ENCODE data around the gene PPIF. TPM values are rescaled to one million over a fixed set of nuclear protein-coding genes. Genes with fewer than 3 reads are reported as not detected.

Gene PPIF
- total RNA-seq, 2 donors from 2014 or later = 19.2 to 67.9 TPM

DNA sequence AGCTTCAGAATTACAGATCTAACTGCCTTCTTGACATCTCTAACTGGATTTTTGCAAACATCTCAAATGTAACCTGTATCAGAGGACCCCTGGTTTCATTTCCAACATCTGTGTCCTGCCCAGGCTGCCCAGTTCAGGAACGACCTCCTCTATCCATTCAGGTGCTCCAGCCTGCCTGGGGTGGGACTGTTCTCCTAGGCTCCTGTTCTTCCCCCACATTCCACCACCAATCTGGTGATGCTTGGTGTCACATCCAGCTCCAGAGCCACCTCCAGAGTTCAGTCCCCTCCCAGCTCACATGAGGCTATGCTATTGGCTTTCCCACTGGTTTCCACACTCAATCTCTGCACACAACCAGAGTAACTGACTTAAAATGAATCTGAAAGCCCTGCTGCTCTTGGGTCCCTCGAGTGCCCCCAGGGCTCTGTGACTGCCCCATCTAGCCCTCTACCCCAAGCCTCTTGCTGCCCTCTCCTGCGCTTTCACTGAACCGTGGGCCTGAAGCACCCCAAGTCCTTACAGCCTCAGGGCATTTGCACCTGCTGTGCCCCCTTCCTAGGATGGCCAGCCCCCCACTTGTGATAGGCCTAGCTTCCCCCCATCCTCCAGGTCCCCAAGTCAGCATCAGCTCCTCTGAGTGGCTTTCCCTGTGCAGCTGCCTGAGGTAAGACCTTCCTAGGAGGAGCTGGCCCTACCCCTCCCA lies 46.1 kb downstream of the PPIF start:
- DNase-seq (peak in 1 of 4 donors; percentile 3), ATAC-seq (no peak)
- no peaks in the 10 kb centered on the region for H3K9me3 ChIP-seq
- H3K36me3 ChIP-seq (replicated peaks in 1 of 2; ENCODE audit: insufficient read depth in 1 of 2, low read depth in 2 of 2) = no peaks in the 10 kb centered on the region
- TF ChIP-seq POLR2A (IDR thresholded peaks at IDR 0.05) (no peak), CTCF (IDR thresholded peaks at IDR 0.05) (no peak)
- intact Hi-C loops (cut with DNase I) = no loop called here
- no peak overlapping the region for H3K4me3 ChIP-seq
- H3K4me1 ChIP-seq = no peaks in the 10 kb centered on the region
- 88 to 92% methylated on average over 4 of the region's 4 CpGs for WGBS, 2 donors
- no peaks in the 10 kb centered on the region for H3K27me3 ChIP-seq
- H3K27ac ChIP-seq = no peak overlapping the region

DNA sequence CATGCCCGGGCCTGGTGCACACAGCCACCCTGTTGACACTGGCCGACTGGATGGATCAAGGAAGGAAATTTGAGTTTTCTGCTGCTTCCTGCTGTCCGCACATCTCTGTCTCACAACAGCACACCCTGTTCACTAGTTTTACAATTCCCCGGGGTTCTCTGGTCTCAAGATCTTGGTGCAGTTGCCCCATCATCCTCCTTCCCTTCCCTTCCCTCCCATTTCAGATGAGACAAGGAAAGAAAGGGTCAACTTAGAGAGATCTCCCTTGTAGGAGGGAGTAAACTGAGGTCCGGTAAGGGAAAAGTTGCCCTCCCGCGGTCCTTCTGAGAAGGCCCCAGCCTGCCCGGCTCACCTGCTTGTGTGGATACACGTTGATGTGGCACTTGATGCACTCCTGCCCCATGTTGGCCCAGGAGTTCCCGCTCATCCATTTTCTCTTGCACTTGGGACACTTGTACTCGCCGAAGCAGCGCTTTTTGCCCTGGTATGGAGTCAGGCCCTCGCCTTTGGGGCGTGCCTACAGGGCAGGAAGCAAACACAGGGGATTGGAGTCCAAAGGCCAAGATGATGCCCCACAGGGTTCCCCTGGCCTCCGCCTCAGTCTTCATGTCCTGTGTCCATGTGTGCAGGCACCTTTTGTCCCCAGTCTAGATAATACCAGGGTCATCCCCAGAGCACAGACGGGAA lies 46.8 kb downstream of the PPIF start:
- no peak overlapping the region for H3K27ac ChIP-seq
- H3K9me3 ChIP-seq = no peaks in the 10 kb centered on the region
- no peaks in the 10 kb centered on the region for H3K4me1 ChIP-seq
- no peaks in the 10 kb centered on the region for H3K27me3 ChIP-seq
- intact Hi-C loops (cut with DNase I) = no loop called here
- 93 to 94% methylated on average over 13 to 17 of the region's 17 CpGs for WGBS, 2 donors
- no peak for TF ChIP-seq POLR2A (IDR thresholded peaks at IDR 0.05)
- TF ChIP-seq CTCF (IDR thresholded peaks at IDR 0.05) = no peak
- DNase-seq (peak in 1 of 4 donors; percentile 5), ATAC-seq (no peak)
- no peaks in the 10 kb centered on the region for H3K36me3 ChIP-seq (replicated peaks in 1 of 2; ENCODE audit: insufficient read depth in 1 of 2, low read depth in 2 of 2)
- no peak overlapping the region for H3K4me3 ChIP-seq

- intact Hi-C loops (cut with DNase I) = no loop called here
- no peak overlapping the region for H3K27ac ChIP-seq
- H3K4me3 ChIP-seq = no peak overlapping the region
- 83 to 91% methylated on average over 5 of the region's 5 CpGs for WGBS, 2 donors
- H3K27me3 ChIP-seq = no peaks in the 10 kb centered on the region
- no peaks in the 10 kb centered on the region for H3K9me3 ChIP-seq
- no peaks in the 10 kb centered on the region for H3K4me1 ChIP-seq
- no peaks in the 10 kb centered on the region for H3K36me3 ChIP-seq (replicated peaks in 1 of 2; ENCODE audit: insufficient read depth in 1 of 2, low read depth in 2 of 2)
- TF ChIP-seq POLR2A (IDR thresholded peaks at IDR 0.05) = no peak
- TF ChIP-seq CTCF (IDR thresholded peaks at IDR 0.05) = no peak
- DNase-seq (no peak), ATAC-seq (no peak)
Observed at GRCh38 chr10:79394664-79395063, 47.4 kb downstream of the PPIF start.

DNA sequence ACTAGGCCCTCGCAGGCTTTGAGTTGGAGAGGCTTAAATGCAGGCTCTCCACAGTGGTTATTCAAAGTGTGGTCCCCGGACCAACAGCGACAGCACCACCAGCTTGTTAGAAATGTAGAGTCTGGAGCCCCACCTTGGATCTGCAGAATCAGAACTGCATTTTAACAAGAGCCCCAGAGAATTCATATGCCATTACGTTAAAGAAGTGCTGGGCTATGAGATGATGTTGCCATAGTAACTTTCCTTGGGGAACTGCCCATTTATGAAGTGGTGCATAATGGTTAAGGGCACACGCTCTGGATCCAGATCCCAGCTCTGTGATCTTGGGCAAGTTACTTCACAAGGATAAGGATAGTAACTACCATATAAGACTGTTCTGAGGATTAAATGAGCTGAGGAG lies 49.3 kb downstream of the PPIF start:
- H3K4me1 ChIP-seq = no peaks in the 10 kb centered on the region
- no peaks in the 10 kb centered on the region for H3K36me3 ChIP-seq (replicated peaks in 1 of 2; ENCODE audit: insufficient read depth in 1 of 2, low read depth in 2 of 2)
- no peak overlapping the region for H3K27ac ChIP-seq
- WGBS, 2 donors = 91 to 94% methylated on average over 5 of the region's 5 CpGs
- H3K9me3 ChIP-seq = no peaks in the 10 kb centered on the region
- ATAC-seq (no peak), DNase-seq (no peak)
- no peaks in the 10 kb centered on the region for H3K27me3 ChIP-seq
- TF ChIP-seq POLR2A (IDR thresholded peaks at IDR 0.05) (no peak), CTCF (IDR thresholded peaks at IDR 0.05) (no peak)
- intact Hi-C loops (cut with DNase I) = no loop called here
- no peak overlapping the region for H3K4me3 ChIP-seq
